ENCODE measurements around the gene SPN.

GRCh38 chr16:29714972-29715371 is 51.9 kb downstream of the SPN start:
- no peak for TF ChIP-seq CTCF (optimal IDR thresholded peaks at IDR 0.05 in 1 of 3, IDR thresholded peaks at IDR 0.05 in 1 of 3, conservative IDR thresholded peaks at IDR 0.05 in 1 of 3; ENCODE audit: extremely low read depth in 1 of 3, insufficient read depth in 2 of 3, low read length in 3 of 3)
- TF ChIP-seq EZH2 (IDR thresholded peaks at IDR 0.05; ENCODE audit: low read length), result no peak
